Osteoblast (primary cell): ENCODE measurements around the gene DNAJA3. TPM values are rescaled to one million over a fixed set of nuclear protein-coding genes. Genes with fewer than 3 reads are reported as not detected.
A peak's percentile ranks its signal among the peaks of the same experiment; 100 is the strongest.

Experiments used
- DNase-seq: peaks from one replicate; pipeline ENCODE4 v3.0.0; 2011; ENCODE audit warnings: low spot score, mixed read lengths; ENCODE audit not compliant: insufficient read length; ENCODE audit errors: missing footprints
- H2AFZ ChIP-seq: 2 replicates; pipeline ENCODE4 v1.6.0; 2011; ENCODE audit warnings: mild to moderate bottlenecking, low read length
- H3K27ac ChIP-seq: 2 replicates; pipeline ENCODE4 v1.5.1; 2011; ENCODE audit warnings: mild to moderate bottlenecking, low read depth, low read length, moderate library complexity
- H3K27me3 ChIP-seq: 2 replicates; pipeline ENCODE4 v1.6.0; 2012; ENCODE audit warnings: mild to moderate bottlenecking, control low read depth, inconsistent platforms, low read length, moderate library complexity; ENCODE audit not compliant: insufficient read depth
- H3K36me3 ChIP-seq: 2 replicates; pipeline ENCODE4 v1.5.1; 2011; ENCODE audit warnings: mild to moderate bottlenecking, low read length, control low read depth, moderate library complexity; ENCODE audit not compliant: insufficient read depth
- H3K4me1 ChIP-seq: 2 replicates; pipeline ENCODE4 v1.5.1; 2011; ENCODE audit warnings: mild to moderate bottlenecking, low read length, control low read depth, moderate library complexity; ENCODE audit not compliant: insufficient read depth
- H3K4me2 ChIP-seq: 2 replicates; pipeline ENCODE4 v1.6.0; 2011; ENCODE audit warnings: mild to moderate bottlenecking, low read length; ENCODE audit not compliant: insufficient read depth
- H3K4me3 ChIP-seq: fragments of 200-600 bp; sonication (generic); 3 replicates; pipeline ENCODE4 v1.5.1; 2012; ENCODE audit warnings: mild to moderate bottlenecking, low read length, inconsistent platforms; ENCODE audit not compliant: insufficient read depth
- H3K79me2 ChIP-seq: 2 replicates; pipeline ENCODE4 v1.6.0; 2012; ENCODE audit warnings: mild to moderate bottlenecking, low read length, control low read depth, inconsistent platforms; ENCODE audit not compliant: insufficient read depth
- H3K9me3 ChIP-seq: 2 replicates; pipeline ENCODE4 v1.5.1; 2011; ENCODE audit warnings: low read depth, low read length, control low read depth
- H4K20me1 ChIP-seq: 2 replicates; pipeline ENCODE4 v1.6.0; 2012; ENCODE audit warnings: mild to moderate bottlenecking, low read length, control low read depth; ENCODE audit not compliant: insufficient read depth
- total RNA-seq: library from RNA; depleted of rRNA; stranded (reverse); fragments of >200 nt; gene quantifications from 2 replicates; pipeline ENCODE4 v1.2.3, GENCODE V29; 2012
- TF ChIP-seq, protein P1 (sequence below): IDR thresholded peaks from 2 replicates; pipeline ENCODE4 v1.5.1; 2011; ENCODE audit warnings: mild to moderate bottlenecking, low read depth, low read length, moderate library complexity; ENCODE audit errors: extremely low read depth

DNAJA3 gene
- 30.0 and 30.9 TPM in 2 replicates for total RNA-seq

DNA sequence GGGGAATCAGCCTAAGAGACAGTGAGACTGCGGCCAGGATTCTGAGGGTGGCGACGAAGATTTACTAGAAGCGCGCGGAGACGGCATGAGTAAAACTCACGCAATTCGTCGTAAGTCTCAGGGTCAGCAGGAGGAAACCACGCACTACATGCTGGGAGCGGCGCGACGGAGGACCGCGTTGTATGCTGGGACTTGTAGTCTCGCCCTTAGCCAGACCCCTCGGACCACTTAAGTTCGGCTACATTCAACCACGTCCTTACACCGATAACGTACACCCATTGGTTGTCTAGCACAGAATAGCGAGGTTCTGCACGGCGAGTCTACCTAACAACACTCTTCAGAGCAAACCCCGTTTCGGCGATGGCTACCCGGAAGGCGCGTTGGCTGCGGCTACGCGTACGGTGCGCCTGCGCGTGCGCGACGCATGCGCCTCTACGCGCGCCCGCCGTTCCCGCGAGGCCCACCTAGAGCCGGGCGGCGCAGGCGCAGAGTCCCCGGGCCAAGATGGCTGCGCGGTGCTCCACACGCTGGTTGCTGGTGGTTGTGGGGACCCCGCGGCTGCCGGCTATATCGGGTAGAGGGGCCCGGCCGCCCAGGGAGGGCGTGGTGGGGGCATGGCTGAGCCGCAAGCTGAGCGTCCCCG is at the start of gene DNAJA3:
Gene DNAJA3, plus strand, starts transcription at position 491 of the 643 bp plus-strand sequence. Its CDS starts 14 bp downstream, at position 505.
- TF ChIP-seq, protein P1, sequence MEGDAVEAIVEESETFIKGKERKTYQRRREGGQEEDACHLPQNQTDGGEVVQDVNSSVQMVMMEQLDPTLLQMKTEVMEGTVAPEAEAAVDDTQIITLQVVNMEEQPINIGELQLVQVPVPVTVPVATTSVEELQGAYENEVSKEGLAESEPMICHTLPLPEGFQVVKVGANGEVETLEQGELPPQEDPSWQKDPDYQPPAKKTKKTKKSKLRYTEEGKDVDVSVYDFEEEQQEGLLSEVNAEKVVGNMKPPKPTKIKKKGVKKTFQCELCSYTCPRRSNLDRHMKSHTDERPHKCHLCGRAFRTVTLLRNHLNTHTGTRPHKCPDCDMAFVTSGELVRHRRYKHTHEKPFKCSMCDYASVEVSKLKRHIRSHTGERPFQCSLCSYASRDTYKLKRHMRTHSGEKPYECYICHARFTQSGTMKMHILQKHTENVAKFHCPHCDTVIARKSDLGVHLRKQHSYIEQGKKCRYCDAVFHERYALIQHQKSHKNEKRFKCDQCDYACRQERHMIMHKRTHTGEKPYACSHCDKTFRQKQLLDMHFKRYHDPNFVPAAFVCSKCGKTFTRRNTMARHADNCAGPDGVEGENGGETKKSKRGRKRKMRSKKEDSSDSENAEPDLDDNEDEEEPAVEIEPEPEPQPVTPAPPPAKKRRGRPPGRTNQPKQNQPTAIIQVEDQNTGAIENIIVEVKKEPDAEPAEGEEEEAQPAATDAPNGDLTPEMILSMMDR: no peak
- peak within 1 kb of the TSS; percentile 100 for H2AFZ ChIP-seq
- peak within 1 kb of the TSS; percentile 98 for H3K4me2 ChIP-seq
- peaks cover 18% of the 10 kb centered on the region for H3K4me1 ChIP-seq
- no peaks in the 10 kb centered on the region for H3K9me3 ChIP-seq
- H4K20me1 ChIP-seq: peaks cover 13% of the 10 kb centered on the region
- no peaks in the 10 kb centered on the region for H3K27me3 ChIP-seq
- H3K79me2 ChIP-seq: peaks cover 46% of the 10 kb centered on the region
- peak within 1 kb of the TSS; percentile 98 for H3K4me3 ChIP-seq
- peaks cover 4% of the 10 kb centered on the region for H3K36me3 ChIP-seq
- peak within 1 kb of the TSS; percentile 100 for H3K27ac ChIP-seq
- DNase-seq: peak; percentile 99

DNA sequence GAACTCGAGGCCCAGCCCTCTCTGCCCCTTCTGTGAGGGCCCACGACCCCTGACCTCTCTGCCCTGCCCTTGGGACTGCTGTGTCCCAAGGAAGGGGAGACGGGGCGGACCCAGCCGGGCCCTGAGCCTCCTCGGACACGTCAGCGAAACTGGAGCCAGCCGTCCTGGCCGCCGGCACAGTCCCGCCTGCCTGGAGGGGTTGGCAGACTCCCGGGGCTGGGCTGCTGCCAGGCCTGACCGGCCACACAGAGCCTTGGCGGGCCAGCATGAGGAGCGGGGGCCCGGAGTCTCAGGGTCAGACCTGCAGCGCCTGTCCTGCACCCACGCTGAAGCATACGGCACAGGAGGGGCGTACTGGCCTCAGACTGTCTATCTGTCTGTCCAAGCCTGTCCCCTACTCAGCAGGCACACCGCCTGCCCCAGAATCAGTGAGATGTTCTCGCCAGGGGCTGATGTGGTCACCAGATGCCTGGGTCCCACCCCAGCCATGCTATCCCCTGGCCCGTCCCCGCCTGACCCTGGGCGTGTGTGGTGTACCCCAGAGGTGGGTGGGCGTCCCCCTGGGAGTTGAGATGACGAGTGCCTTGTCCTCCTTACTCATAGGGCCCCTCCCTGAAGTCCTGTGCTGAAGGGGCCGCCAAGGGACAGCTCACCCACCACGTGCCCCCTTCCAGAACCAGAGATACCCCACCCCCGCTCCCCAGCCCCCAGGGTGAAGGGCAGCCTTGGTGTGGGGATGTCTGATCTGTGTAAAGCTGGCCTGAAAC is 49.4 kb upstream of the DNAJA3 start:
- peaks cover 91% of the 10 kb centered on the region for H3K79me2 ChIP-seq
- peaks cover 39% of the 10 kb centered on the region for H3K36me3 ChIP-seq
- H4K20me1 ChIP-seq: peaks cover 84% of the 10 kb centered on the region
- peak overlapping the region; percentile 98 for H3K27ac ChIP-seq
- peaks cover 50% of the 10 kb centered on the region for H3K4me1 ChIP-seq
- peak overlapping the region; percentile 93 for H3K4me2 ChIP-seq
- no peaks in the 10 kb centered on the region for H3K27me3 ChIP-seq
- peak overlapping the region; percentile 63 for H3K4me3 ChIP-seq
- TF ChIP-seq, protein P1: no peak
- no peak overlapping the region for H2AFZ ChIP-seq
- DNase-seq: peak; percentile 99
- no peaks in the 10 kb centered on the region for H3K9me3 ChIP-seq

DNA sequence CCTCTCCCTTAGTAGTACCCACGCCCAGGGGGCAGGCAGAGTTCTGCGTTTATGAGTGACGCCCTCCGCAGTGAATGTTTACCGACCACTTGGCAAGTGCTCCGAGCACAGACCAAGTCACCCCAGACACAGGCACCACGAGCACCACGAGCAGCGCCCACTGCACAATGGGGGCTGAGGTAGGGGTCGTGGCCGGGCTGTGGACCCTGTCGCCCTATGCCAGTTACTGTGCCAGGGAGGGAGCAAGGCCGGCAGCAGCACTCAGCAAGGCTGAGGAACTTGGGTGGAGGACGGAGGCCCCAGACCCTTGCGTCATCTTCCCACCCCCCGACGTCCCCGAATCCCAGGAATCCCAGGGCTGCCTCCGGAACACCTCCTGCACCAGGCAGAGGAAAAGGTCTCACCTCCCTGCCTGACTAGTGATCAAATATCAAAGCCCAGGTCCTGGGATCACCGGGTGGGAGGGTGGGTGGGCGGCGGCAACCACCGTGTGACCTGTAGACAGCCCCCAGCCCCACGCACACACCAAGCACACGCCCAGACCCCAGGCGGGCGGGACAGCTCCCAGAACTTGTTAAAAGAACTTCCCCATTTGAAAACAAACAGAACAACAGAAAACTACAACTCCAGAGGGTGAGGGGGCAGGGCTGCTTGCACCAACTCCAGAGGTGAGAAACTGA is 48.6 kb upstream of the DNAJA3 start:
- no peaks in the 10 kb centered on the region for H3K9me3 ChIP-seq
- peaks cover 88% of the 10 kb centered on the region for H4K20me1 ChIP-seq
- H3K79me2 ChIP-seq: peaks cover 95% of the 10 kb centered on the region
- H3K4me2 ChIP-seq: peak overlapping the region; percentile 93
- H2AFZ ChIP-seq: no peak overlapping the region
- DNase-seq: no peak
- no peaks in the 10 kb centered on the region for H3K27me3 ChIP-seq
- H3K4me1 ChIP-seq: peaks cover 47% of the 10 kb centered on the region
- TF ChIP-seq, protein P1: no peak
- peaks cover 46% of the 10 kb centered on the region for H3K36me3 ChIP-seq
- peak overlapping the region; percentile 63 for H3K4me3 ChIP-seq
- peak overlapping the region; percentile 98 for H3K27ac ChIP-seq
